A673 (cell line): ENCODE data around the gene SSR4. TPM values are rescaled to one million over a fixed set of nuclear protein-coding genes. Genes with fewer than 3 reads are reported as not detected.

Source experiments
- BruUV-seq: library from RNA; stranded (reverse); fragments of 400-500 nt; replicated peaks from 2 replicates; lab custom pipeline; 2021; lab: Mats Ljungman, UMichigan
- CTCF ChIA-PET: fragments of 300-600 bp; sonication (Branson Sonifier 250); formaldehyde crosslinking; loops from one replicate; lab custom pipeline; 2022; ENCODE audit warnings: antibody characterized with exemption; lab: Charles Lee
- POLR2A ChIA-PET: fragments of 300-600 bp; sonication (Branson Sonifier 250); formaldehyde crosslinking; loops from one replicate; lab custom pipeline; 2022; ENCODE audit warnings: antibody characterized with exemption; ENCODE audit not compliant: low non-redundant PET; lab: Charles Lee
- DNase-seq: peaks from one replicate; pipeline ENCODE4 v3.0.0-alpha.2; 2015; ENCODE audit warnings: low spot score
- H3K27ac ChIP-seq: fragments of 200-600 bp; sonication (generic); 2 replicates; pipeline ENCODE4 v1.5.1; 2016; ENCODE audit warnings: mixed run types, low read depth, mild to moderate bottlenecking, mixed read lengths, antibody characterized with exemption, low read length; ENCODE audit not compliant: poor library complexity, severe bottlenecking
- H3K27me3 ChIP-seq: fragments of 200-600 bp; sonication (generic); replicated peaks from 2 replicates; pipeline ENCODE4 v1.6.1; 2017; ENCODE audit warnings: mixed run types, low read depth, mild to moderate bottlenecking, mixed read lengths, antibody characterized with exemption, low read length; ENCODE audit not compliant: insufficient read depth, poor library complexity
- H3K36me3 ChIP-seq: fragments of 200-600 bp; sonication (generic); 2 replicates; pipeline ENCODE4 v1.6.1; 2016; ENCODE audit warnings: mixed run types, mild to moderate bottlenecking, mixed read lengths, antibody characterized with exemption, low read length; ENCODE audit not compliant: insufficient read depth, poor library complexity, severe bottlenecking
- H3K4me1 ChIP-seq: fragments of 200-600 bp; sonication (generic); 2 replicates; pipeline ENCODE4 v1.6.1; 2017; ENCODE audit warnings: mixed run types, mild to moderate bottlenecking, mixed read lengths, antibody characterized with exemption, low read length; ENCODE audit not compliant: insufficient read depth, poor library complexity, severe bottlenecking
- H3K4me3 ChIP-seq: fragments of 200-600 bp; sonication (generic); 2 replicates; pipeline ENCODE4 v1.5.1; 2016; ENCODE audit warnings: low read depth, mixed run types, mild to moderate bottlenecking, mixed read lengths, low read length; ENCODE audit not compliant: poor library complexity, severe bottlenecking
- H3K9me3 ChIP-seq: fragments of 200-600 bp; sonication (generic); 2 replicates; pipeline ENCODE4 v1.6.1; 2016; ENCODE audit warnings: mixed run types, low read depth, mild to moderate bottlenecking, mixed read lengths, antibody characterized with exemption, low read length; ENCODE audit not compliant: poor library complexity, severe bottlenecking
- EZH2 ChIP-seq: fragments of 200-600 bp; sonication (generic); IDR thresholded peaks from 2 replicates; pipeline ENCODE4 v1.6.1; 2017; ENCODE audit warnings: borderline replicate concordance, low read depth, mild to moderate bottlenecking, mixed read lengths, antibody characterized with exemption, low read length; ENCODE audit not compliant: poor library complexity, severe bottlenecking
- intact Hi-C: fragments of 100-400 bp; cut with micrococcal nuclease; formaldehyde crosslinking; loops from one replicate; pipeline ENCODE4 v1.10.0; 2022; ENCODE audit not compliant: unreplicated experiment
- total RNA-seq: library from RNA; stranded (reverse); gene quantifications from 2 replicates; pipeline ENCODE4 v1.2.3, GENCODE V29; 2021
- TF ChIP-seq, protein P1 (sequence below): fragments of 300-800, 200-600 bp; sonication (generic); conservative IDR thresholded peaks from 2 replicates; pipeline ENCODE4 v1.5.1; 2017; ENCODE audit warnings: low read depth, mild to moderate bottlenecking, antibody characterized with exemption, low read length, moderate library complexity, mixed read lengths

SSR4 gene
- total RNA-seq, 1 experiment from 2014 or later, result 214 TPM

DNA sequence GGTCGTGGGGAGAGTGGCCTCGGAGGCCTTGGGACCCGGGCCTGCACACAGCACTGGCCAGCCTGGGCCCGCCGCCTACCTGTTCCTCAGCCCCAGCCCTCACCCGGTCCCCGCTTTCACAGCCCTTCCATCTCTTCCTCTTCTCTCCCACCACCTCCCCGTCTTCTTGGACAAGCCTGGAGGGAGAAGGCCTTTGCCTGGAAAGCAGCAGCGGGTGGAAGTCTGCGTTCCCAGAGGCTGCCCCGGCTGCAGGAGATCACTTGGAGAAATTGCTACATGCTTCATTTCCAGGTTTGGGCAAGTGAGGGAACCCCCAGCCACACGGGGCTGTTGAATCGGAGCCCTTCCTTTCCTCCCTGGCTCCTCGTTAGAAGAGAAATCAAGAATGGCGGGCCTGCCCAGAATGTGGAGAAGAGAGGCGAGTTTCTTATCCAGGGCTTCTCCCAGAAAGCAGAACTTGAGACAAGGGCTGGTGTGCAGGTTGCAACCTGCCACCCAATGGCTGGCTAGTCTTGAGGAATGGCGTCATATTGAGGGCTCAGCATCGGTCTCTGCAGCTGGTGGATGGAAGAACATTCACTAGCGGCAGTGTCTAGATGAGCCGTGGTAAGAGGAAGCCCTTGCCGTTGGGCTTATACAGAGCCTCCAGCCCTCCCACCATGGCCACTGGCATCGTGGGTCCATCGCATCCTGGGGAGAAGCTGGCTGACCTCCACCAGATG, 37.1 kb downstream of the SSR4 start:
- no peak overlapping the region for H3K27ac ChIP-seq
- ChIA-PET POLR2A (no interaction called here), CTCF (no interaction called here)
- intact Hi-C loops, result no loop called here
- DNase-seq, result no peak
- TF ChIP-seq, protein P1, sequence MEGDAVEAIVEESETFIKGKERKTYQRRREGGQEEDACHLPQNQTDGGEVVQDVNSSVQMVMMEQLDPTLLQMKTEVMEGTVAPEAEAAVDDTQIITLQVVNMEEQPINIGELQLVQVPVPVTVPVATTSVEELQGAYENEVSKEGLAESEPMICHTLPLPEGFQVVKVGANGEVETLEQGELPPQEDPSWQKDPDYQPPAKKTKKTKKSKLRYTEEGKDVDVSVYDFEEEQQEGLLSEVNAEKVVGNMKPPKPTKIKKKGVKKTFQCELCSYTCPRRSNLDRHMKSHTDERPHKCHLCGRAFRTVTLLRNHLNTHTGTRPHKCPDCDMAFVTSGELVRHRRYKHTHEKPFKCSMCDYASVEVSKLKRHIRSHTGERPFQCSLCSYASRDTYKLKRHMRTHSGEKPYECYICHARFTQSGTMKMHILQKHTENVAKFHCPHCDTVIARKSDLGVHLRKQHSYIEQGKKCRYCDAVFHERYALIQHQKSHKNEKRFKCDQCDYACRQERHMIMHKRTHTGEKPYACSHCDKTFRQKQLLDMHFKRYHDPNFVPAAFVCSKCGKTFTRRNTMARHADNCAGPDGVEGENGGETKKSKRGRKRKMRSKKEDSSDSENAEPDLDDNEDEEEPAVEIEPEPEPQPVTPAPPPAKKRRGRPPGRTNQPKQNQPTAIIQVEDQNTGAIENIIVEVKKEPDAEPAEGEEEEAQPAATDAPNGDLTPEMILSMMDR, result no peak
- TF ChIP-seq EZH2, result no peak
- no peak overlapping the region for H3K4me3 ChIP-seq
- BruUV-seq, result no TSS peak
- H3K36me3 ChIP-seq, result no peaks in the 10 kb centered on the region
- no peaks in the 10 kb centered on the region for H3K9me3 ChIP-seq
- H3K4me1 ChIP-seq, result peaks cover 4% of the 10 kb centered on the region
- H3K27me3 ChIP-seq, result peaks cover 18% of the 10 kb centered on the region

DNA sequence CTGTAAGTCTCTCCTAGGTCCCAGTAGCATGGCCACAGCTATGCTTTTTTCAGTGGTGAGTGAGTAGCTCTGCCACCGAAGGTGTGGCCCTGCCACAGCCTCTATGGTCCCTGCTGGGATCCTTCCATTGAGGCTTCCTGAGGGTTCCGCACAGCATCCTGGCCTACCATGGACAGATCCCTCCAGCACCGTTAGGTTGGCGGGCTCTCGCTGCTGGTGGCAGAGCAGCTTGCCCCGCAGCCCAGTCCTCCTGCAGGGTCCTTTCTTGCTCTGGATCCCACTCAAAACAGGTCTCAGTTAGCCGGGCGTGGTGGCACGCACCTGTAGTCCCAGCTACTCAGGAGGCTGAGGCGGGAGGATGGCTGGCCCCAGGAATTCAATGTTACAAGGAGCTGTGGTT, 38.3 kb downstream of the SSR4 start:
- ChIA-PET CTCF (no interaction called here), POLR2A (no interaction called here)
- Histone ChIP-seq H3K4me1 (peaks cover 4% of the 10 kb centered on the region), H3K9me3 (no peaks in the 10 kb centered on the region), H3K4me3 (no peak overlapping the region), H3K27ac (no peak overlapping the region), H3K36me3 (no peaks in the 10 kb centered on the region), H3K27me3 (peaks cover 18% of the 10 kb centered on the region)
- BruUV-seq, result no TSS peak
- TF ChIP-seq EZH2, result no peak
- TF ChIP-seq, protein P1, result no peak
- no peak for DNase-seq
- intact Hi-C loops, result no loop called here

DNA sequence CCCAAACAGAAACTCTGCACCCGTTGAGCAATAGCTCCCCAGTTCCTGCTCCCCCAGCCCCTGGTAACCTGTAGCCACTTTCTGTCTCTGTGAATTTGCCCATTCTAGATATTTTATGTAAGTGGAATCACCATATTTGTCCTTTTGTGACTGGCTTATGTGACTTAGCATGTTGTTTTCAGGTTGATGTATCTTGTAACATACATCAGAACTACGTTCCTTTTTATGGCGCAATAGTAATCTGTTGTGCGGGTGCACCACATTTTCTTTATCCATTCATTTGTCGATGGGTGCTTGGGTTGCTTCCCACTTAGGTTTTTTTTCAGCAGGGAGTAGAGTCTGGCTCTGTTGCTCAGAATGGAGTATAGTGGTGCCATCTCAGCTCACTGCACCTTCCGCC, 42.5 kb downstream of the SSR4 start:
- no peak overlapping the region for H3K4me3 ChIP-seq
- ChIA-PET CTCF (no interaction called here), POLR2A (no interaction called here)

More for the DNA sequence above, 42.5 kb downstream of the SSR4 start:
- Histone ChIP-seq H3K9me3 (no peaks in the 10 kb centered on the region), H3K4me1 (no peaks in the 10 kb centered on the region), H3K27me3 (peaks cover 4% of the 10 kb centered on the region), H3K27ac (no peak overlapping the region), H3K36me3 (no peaks in the 10 kb centered on the region)
- TF ChIP-seq, protein P1, result no peak
- no peak for TF ChIP-seq EZH2
- no peak for DNase-seq
- no TSS peak for BruUV-seq
- intact Hi-C loops, result no loop called here
